Measurements from ENCODE around the gene RSL1D1.

The RSL1D1 gene

GRCh38 chr16:11799017-11799381 is 52.3 kb downstream of the RSL1D1 start:
- no peak for TF ChIP-seq CTCF (IDR thresholded peaks at IDR 0.05; ENCODE audit: low read depth, low read length, missing control alignments)
- peak overlapping the region; percentile 66 for H3K4me3 ChIP-seq (ENCODE audit: low read depth, low read length)
- no peak for DNase-seq (ENCODE audit: low read depth)

- no peak for TF ChIP-seq CTCF (IDR thresholded peaks at IDR 0.05; ENCODE audit: low read depth, low read length, missing control alignments)
- H3K4me3 ChIP-seq (ENCODE audit: low read depth, low read length), result peak overlapping the region; percentile 66
- no peak for DNase-seq (ENCODE audit: low read depth)
These were observed 53.4 kb downstream of the RSL1D1 start for GRCh38 chr16:11797957-11798299.

GRCh38 chr16:11797166-11797956 is 54.0 kb downstream of the RSL1D1 start, which contains the start of gene ZC3H7A:
Gene ZC3H7A (minus strand): TSS chr16:11797258. CDS start chr16:11782354, 14,904 bp downstream.
- peak; percentile 63 for TF ChIP-seq CTCF (IDR thresholded peaks at IDR 0.05; ENCODE audit: low read depth, low read length, missing control alignments)
- peak; percentile 86 for DNase-seq (ENCODE audit: low read depth)
- peak within 1 kb of the TSS; percentile 92 for H3K4me3 ChIP-seq (ENCODE audit: low read depth, low read length)

GRCh38 chr16:11796227-11797165 is 54.8 kb downstream of the RSL1D1 start:
- no peak for TF ChIP-seq CTCF (IDR thresholded peaks at IDR 0.05; ENCODE audit: low read depth, low read length, missing control alignments)
- peak overlapping the region; percentile 92 for H3K4me3 ChIP-seq (ENCODE audit: low read depth, low read length)
- DNase-seq (ENCODE audit: low read depth), result no peak

GRCh38 chr16:11795887-11796226 is 55.5 kb downstream of the RSL1D1 start:
- no peak for DNase-seq (ENCODE audit: low read depth)
- peak overlapping the region; percentile 92 for H3K4me3 ChIP-seq (ENCODE audit: low read depth, low read length)
- TF ChIP-seq CTCF (IDR thresholded peaks at IDR 0.05; ENCODE audit: low read depth, low read length, missing control alignments), result no peak

GRCh38 chr16:11794996-11795886 is 56.1 kb downstream of the RSL1D1 start:
- no peak for TF ChIP-seq CTCF (IDR thresholded peaks at IDR 0.05; ENCODE audit: low read depth, low read length, missing control alignments)
- DNase-seq (ENCODE audit: low read depth), result no peak
- peak overlapping the region; percentile 92 for H3K4me3 ChIP-seq (ENCODE audit: low read depth, low read length)

Measured in GM12864 (cell line).